GM18873 (cell line): Measurements from ENCODE around the gene MRRF.

Experiments
- ATAC-seq: cut with Tn5 transposase; IDR thresholded peaks from one replicate; pipeline ENCODE4 v1.9.1; 2021; ENCODE audit warnings: mild to moderate bottlenecking, moderate library complexity, moderate number of reproducible peaks; ENCODE audit not compliant: unreplicated experiment, low FRiP score

MRRF gene

GRCh38 chr9:122376796-122377195 lies 112.1 kb downstream of the MRRF start:
- no peak for ATAC-seq

GRCh38 chr9:122377241-122378164 lies 112.8 kb downstream of the MRRF start:
- no peak for ATAC-seq

- ATAC-seq = no peak
Observed at GRCh38 chr9:122378236-122378635, 113.6 kb downstream of the MRRF start.

GRCh38 chr9:122379340-122379739 lies 114.7 kb downstream of the MRRF start:
- no peak for ATAC-seq

GRCh38 chr9:122380293-122380692 lies 115.6 kb downstream of the MRRF start:
- no peak for ATAC-seq
